Activated T-cell treated with anti-CD3 and anti-CD28 coated beads, Interleukin-2, amount 50 U/mL, for 4 hours (primary cell): ENCODE measurements around the gene CTAGE1. TPM values are rescaled to one million over a fixed set of nuclear protein-coding genes. Genes with fewer than 3 reads are reported as not detected.
A peak's percentile ranks its signal among the peaks of the same experiment; 100 is the strongest.
"Not testable (repeated sequence)": the region's sequence is repeated elsewhere in the genome, so short reads cannot be mapped to it uniquely, and the experiment has no call there.

Source experiments
- ATAC-seq, 2 donors: fragments of 200-7000 bp; cut with Tn5 transposase; one replicate each; pipeline ENCODE4 v1.10.0; 2021
- DNase-seq: peaks from one replicate; pipeline ENCODE4 v3.0.0-alpha.2; 2020
- H3K27me3 Mint-ChIP-seq: one replicate; pipeline ENCODE4 v1.8.0; 2021; ENCODE audit warnings: low read depth, mixed read lengths
- H3K36me3 Mint-ChIP-seq: one replicate; pipeline ENCODE4 v1.8.0; 2022; ENCODE audit warnings: mixed read lengths; ENCODE audit not compliant: insufficient read depth
- H3K4me1 Mint-ChIP-seq: one replicate; pipeline ENCODE4 v1.8.0; 2021; ENCODE audit warnings: low read depth, mixed read lengths
- H3K4me3 Mint-ChIP-seq: one replicate; pipeline ENCODE4 v1.8.0; 2021; ENCODE audit warnings: mild to moderate bottlenecking, moderate library complexity, mixed read lengths
- H3K9me3 Mint-ChIP-seq: one replicate; pipeline ENCODE4 v1.8.0; 2021; ENCODE audit warnings: mixed read lengths
- total RNA-seq, 3 donors: library from RNA; stranded (reverse); gene quantifications; one replicate each; pipeline ENCODE4 v1.2.1, GENCODE V29; 2021

Gene CTAGE1
- not detected for total RNA-seq

DNA sequence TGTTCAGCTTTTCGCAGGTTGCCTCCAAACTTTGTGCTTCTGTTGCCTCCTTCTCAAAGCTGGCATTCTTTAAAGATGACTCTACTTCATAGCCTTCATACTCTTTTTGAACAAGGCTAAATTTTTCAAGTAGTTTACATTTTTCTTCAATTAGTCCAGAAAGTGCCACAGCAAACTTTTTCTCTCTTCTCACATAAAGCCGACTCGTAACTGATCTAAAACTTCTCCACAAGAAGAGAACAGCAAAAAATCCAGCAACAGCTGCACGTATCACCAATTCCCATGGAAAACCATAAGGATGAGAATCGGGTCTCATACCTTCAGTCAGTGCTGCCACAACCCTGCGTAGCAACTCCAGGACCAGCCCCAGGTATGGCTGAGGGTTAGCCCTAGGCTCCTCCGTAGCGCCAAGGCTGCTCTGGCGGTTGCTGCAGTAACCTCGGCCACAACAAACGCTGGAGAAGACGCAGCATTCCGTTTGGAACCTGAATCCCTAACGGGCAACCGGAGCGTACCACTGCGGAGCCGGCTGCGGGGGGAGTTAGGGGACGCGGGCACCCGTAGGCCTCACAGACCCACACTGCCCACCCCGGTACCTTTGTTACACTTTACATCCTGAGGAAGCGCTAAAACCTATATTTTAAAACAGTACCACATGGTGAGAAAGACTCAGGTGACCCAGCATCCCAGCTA, at the start of gene CTAGE1:
CTAGE1 (minus strand) TSS at position 420 of the 693 bp plus-strand sequence; CDS start at position 316, 104 bp downstream.
- no peak for ATAC-seq
- Mint-ChIP-seq H3K36me3 (no peaks in the 10 kb centered on the region), H3K27me3 (peaks cover 4% of the 10 kb centered on the region), H3K4me1 (no peaks in the 10 kb centered on the region), H3K4me3 (no peak within 1 kb of the TSS), H3K9me3 (peaks cover 4% of the 10 kb centered on the region)
- no peak for DNase-seq

- Mint-ChIP-seq H3K9me3 (peaks cover 4% of the 10 kb centered on the region), H3K4me3 (no peak overlapping the region), H3K36me3 (no peaks in the 10 kb centered on the region), H3K27me3 (no peaks in the 10 kb centered on the region), H3K4me1 (no peaks in the 10 kb centered on the region)
- ATAC-seq = no peak
- no peak for DNase-seq
These were observed 49.1 kb upstream of the CTAGE1 start for GRCh38 chr18:22466608-22467395.

- Mint-ChIP-seq H3K4me1 (no peaks in the 10 kb centered on the region), H3K4me3 (no peak overlapping the region), H3K36me3 (no peaks in the 10 kb centered on the region), H3K9me3 (peaks cover 4% of the 10 kb centered on the region), H3K27me3 (no peaks in the 10 kb centered on the region)
- peak in 1 of 2 donors; percentile 48 for ATAC-seq
- DNase-seq = no peak
These were observed 48.2 kb upstream of the CTAGE1 start for GRCh38 chr18:22465859-22466457.

- no peak for DNase-seq
- Mint-ChIP-seq H3K4me3 (no peak overlapping the region), H3K36me3 (no peaks in the 10 kb centered on the region), H3K9me3 (no peaks in the 10 kb centered on the region), H3K27me3 (no peaks in the 10 kb centered on the region), H3K4me1 (no peaks in the 10 kb centered on the region)
- no peak for ATAC-seq
These were observed 45.4 kb upstream of the CTAGE1 start for GRCh38 chr18:22463076-22463475.

GRCh38 chr18:22459491-22459890, 41.8 kb upstream of the CTAGE1 start:
- Mint-ChIP-seq H3K9me3 (no peaks in the 10 kb centered on the region), H3K4me1 (no peaks in the 10 kb centered on the region), H3K36me3 (no peaks in the 10 kb centered on the region), H3K4me3 (no peak overlapping the region), H3K27me3 (no peaks in the 10 kb centered on the region)
- ATAC-seq (no peak), DNase-seq (no peak)

- no peak for ATAC-seq
- Mint-ChIP-seq H3K4me3 (no peak overlapping the region), H3K36me3 (no peaks in the 10 kb centered on the region), H3K9me3 (no peaks in the 10 kb centered on the region), H3K27me3 (no peaks in the 10 kb centered on the region), H3K4me1 (no peaks in the 10 kb centered on the region)
- DNase-seq = no peak
These were observed 39.8 kb upstream of the CTAGE1 start for GRCh38 chr18:22457524-22457923.

DNA sequence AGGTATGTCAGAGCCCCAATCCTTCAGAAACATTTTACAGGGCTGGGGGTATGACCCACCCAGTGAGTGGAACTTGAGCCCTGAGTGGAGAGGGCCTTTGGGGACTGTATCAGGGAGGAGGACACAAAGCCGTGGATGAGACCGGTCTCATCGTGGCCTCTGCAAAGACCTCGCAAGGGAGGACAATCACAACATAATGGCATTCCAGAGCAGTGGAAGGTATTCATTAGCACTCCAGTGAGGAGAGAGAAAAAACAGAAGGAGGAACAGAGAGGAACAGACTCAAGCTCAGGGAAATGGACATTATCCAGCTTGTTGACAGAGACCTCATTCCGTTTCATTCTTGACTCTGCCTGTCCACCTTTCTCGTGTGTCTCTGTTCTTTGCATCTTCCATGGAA, 38.8 kb upstream of the CTAGE1 start:
- no peak overlapping the region for H3K4me3 Mint-ChIP-seq
- H3K27me3 Mint-ChIP-seq = no peaks in the 10 kb centered on the region
- peaks cover 2% of the 10 kb centered on the region for H3K4me1 Mint-ChIP-seq
- no peak for DNase-seq
- ATAC-seq = no peak
- no peaks in the 10 kb centered on the region for H3K36me3 Mint-ChIP-seq
- no peaks in the 10 kb centered on the region for H3K9me3 Mint-ChIP-seq

DNA sequence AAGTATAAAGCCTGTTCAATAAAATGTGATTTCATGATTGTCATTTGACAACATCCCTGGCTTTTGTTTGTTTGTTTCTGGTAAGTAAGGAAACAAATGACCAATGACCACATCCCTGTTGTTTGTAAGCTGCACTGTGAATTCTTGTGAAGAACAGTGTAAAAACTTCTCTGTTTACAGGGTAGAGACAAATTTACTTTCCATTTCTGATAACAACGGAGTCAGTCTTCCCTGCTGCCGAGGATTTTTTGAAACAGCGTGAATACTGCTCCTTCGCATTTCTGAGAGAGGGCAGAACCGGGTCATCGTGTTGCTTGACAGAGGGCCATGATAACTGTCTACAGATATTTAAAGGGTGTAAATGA, 38.4 kb upstream of the CTAGE1 start:
- H3K4me1 Mint-ChIP-seq = peaks cover 2% of the 10 kb centered on the region
- H3K36me3 Mint-ChIP-seq = no peaks in the 10 kb centered on the region
- DNase-seq (no peak), ATAC-seq (no peak)
- H3K27me3 Mint-ChIP-seq = no peaks in the 10 kb centered on the region
- no peak overlapping the region for H3K4me3 Mint-ChIP-seq
- no peaks in the 10 kb centered on the region for H3K9me3 Mint-ChIP-seq

GRCh38 chr18:22455425-22456115, 37.9 kb upstream of the CTAGE1 start:
- Mint-ChIP-seq H3K27me3 (no peaks in the 10 kb centered on the region), H3K4me3 (no peak overlapping the region), H3K4me1 (peaks cover 2% of the 10 kb centered on the region), H3K36me3 (no peaks in the 10 kb centered on the region), H3K9me3 (peaks cover 3% of the 10 kb centered on the region)
- no peak for DNase-seq
- ATAC-seq = no peak

DNA sequence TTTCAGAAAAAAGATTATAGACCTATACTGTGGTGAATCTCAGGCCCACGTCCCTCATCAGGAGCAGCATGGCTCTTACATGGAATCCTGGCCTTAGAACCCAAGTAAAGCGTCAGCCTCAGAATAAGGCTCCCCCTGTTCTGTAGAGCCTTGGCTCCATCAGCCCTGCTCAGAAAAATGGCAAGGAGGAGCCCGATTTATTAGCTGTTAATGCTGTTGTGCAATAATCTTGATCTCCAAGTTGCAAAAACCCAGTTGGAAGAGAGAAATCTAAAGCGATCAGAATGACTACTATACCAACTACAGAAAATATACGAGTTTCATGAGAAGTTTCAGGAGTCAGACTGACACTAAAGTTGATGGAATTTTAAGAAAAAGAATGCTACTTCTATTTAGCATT, 35.6 kb upstream of the CTAGE1 start:
- Mint-ChIP-seq H3K27me3 (no peaks in the 10 kb centered on the region), H3K9me3 (peaks cover 20% of the 10 kb centered on the region), H3K4me1 (peaks cover 2% of the 10 kb centered on the region), H3K36me3 (no peaks in the 10 kb centered on the region), H3K4me3 (no peak overlapping the region)
- ATAC-seq (no peak), DNase-seq (no peak)

DNA sequence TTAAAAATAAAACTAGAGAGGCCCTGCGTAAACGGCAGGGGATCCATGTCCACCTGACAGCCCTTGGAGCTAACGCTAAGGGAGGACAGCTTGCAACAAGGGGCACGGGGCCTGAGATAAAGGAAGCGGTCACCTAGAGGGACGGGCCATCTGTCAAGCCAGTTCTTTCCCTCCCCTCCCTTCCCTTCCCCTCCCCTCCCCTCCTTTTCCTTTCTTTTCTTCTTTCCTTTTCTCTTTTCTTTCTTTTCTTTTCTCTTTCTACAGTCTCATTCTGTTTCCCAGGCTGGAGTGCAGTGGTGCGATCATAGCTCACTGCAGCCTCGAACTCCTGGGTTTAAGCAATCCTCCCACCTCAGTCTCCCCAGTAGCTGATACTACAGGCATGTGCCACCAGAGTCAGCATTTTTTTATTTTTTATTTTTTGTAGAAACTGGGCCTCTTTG, 34.5 kb upstream of the CTAGE1 start:
- no peak for ATAC-seq
- H3K4me3 Mint-ChIP-seq = no peak overlapping the region
- DNase-seq = no peak
- peaks cover 2% of the 10 kb centered on the region for H3K4me1 Mint-ChIP-seq
- peaks cover 20% of the 10 kb centered on the region for H3K9me3 Mint-ChIP-seq
- H3K27me3 Mint-ChIP-seq = no peaks in the 10 kb centered on the region
- H3K36me3 Mint-ChIP-seq = no peaks in the 10 kb centered on the region

DNA sequence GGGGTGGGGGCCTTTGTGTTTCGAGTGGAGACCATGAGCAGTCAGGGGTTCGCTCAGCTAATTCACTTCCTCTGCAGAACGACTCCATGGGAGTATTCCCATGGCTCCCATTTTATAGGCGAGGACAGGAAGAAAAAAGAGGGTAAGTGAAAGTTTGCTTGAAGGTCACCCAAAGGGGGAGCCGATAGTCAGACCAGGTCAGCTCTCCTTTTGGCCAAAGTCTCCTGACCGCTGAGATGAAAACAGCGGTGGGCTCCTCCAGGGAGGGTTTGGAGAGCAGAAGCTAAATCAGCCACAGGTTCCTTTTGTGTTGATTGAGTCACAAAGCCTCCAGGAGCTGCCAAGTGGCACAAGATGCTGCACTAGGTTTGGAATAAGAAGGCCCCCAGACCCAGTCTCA, 34.1 kb upstream of the CTAGE1 start:
- ATAC-seq = no peak
- Mint-ChIP-seq H3K36me3 (no peaks in the 10 kb centered on the region), H3K27me3 (no peaks in the 10 kb centered on the region), H3K4me1 (peaks cover 2% of the 10 kb centered on the region), H3K9me3 (peaks cover 20% of the 10 kb centered on the region), H3K4me3 (no peak overlapping the region)
- no peak for DNase-seq

GRCh38 chr18:22450766-22451165, 33.1 kb upstream of the CTAGE1 start:
- ATAC-seq, H3K27me3 Mint-ChIP-seq, H3K4me1 Mint-ChIP-seq, DNase-seq, H3K4me3 Mint-ChIP-seq, H3K36me3 Mint-ChIP-seq: not testable (repeated sequence)
- H3K9me3 Mint-ChIP-seq = peaks cover 20% of the 10 kb centered on the region

DNA sequence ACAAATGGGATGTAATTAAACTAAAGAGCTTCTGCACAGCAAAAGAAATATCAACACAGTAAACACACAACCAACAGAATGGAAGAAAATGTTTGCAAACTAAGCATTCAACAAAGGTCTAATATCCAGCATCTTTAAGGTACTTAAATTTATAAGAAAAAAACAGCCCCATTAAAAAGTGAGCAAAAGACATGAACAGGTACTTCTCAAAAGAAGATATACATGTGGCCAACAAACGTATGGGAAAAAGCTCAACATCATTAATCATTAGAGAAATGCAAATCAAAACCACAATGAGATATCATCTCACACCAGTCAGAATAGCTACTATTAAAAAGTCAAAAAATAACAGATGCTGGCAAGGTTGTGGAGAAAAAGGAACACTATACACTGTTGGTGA, 32.6 kb upstream of the CTAGE1 start:
- ATAC-seq, DNase-seq, H3K4me1 Mint-ChIP-seq, H3K4me3 Mint-ChIP-seq, H3K36me3 Mint-ChIP-seq, H3K27me3 Mint-ChIP-seq: not testable (repeated sequence)
- H3K9me3 Mint-ChIP-seq = peaks cover 20% of the 10 kb centered on the region
